HEK293T (cell line): ENCODE data around the gene AGPAT4.

ENCODE experiments used
- ELF4 ChIP-seq: fragments of 450-650 bp; IDR thresholded peaks from 2 replicates; pipeline ENCODE4 v1.6.1; 2017; ENCODE audit warnings: antibody characterized with exemption
- FOXA1 ChIP-seq: fragments of 450-650 bp; IDR thresholded peaks from 2 replicates; pipeline ENCODE4 v1.6.1; 2016; ENCODE audit warnings: mild to moderate bottlenecking
- FOXM1 ChIP-seq: fragments of 450-650 bp; IDR thresholded peaks from 2 replicates; pipeline ENCODE4 v1.6.1; 2017; ENCODE audit warnings: mild to moderate bottlenecking, borderline replicate concordance
- NFRKB ChIP-seq: fragments of 450-650 bp; IDR thresholded peaks from 2 replicates; pipeline ENCODE4 v1.6.1; 2016; ENCODE audit warnings: mild to moderate bottlenecking, moderate library complexity
- SP1 ChIP-seq: fragments of 450-650 bp; IDR thresholded peaks from 2 replicates; pipeline ENCODE4 v1.6.1; 2017
- TARDBP ChIP-seq: fragments of 450-650 bp; IDR thresholded peaks from 2 replicates; pipeline ENCODE4 v1.6.1; 2016
- TF ChIP-seq, protein P1 (sequence below): fragments of 450-650 bp; IDR thresholded peaks from 2 replicates; pipeline ENCODE4 v1.6.1; 2016

DNA sequence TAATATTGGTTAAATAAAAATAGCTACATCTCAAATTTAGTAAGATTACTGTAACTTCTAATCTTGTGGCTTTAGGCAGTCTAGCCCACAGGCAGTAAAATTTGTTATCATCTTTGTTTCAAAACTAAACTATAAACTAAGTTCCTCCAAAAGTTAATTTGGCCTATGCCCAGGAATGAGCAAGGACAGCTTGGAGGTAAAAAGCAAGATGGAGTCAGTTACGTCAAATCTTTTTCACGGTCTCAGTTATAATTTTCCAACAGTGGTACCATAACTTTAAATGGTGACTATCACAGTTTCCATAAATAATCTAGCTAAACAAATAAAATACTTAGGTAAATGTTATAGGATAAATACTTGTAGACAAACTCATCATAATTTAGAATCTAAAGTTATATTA, 63.0 kb downstream of the AGPAT4 start:
- TF ChIP-seq NFRKB (no peak), ELF4 (no peak), SP1 (no peak), FOXM1 (no peak), TARDBP (no peak), FOXA1 (no peak)
- TF ChIP-seq, protein P1, sequence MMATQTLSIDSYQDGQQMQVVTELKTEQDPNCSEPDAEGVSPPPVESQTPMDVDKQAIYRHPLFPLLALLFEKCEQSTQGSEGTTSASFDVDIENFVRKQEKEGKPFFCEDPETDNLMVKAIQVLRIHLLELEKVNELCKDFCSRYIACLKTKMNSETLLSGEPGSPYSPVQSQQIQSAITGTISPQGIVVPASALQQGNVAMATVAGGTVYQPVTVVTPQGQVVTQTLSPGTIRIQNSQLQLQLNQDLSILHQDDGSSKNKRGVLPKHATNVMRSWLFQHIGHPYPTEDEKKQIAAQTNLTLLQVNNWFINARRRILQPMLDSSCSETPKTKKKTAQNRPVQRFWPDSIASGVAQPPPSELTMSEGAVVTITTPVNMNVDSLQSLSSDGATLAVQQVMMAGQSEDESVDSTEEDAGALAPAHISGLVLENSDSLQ: no peak
